ENCODE data around the gene SCAF1. TPM values are rescaled to one million over a fixed set of nuclear protein-coding genes. Genes with fewer than 3 reads are reported as not detected.

Gene SCAF1
- total RNA-seq, 1 experiment from 2014 or later: 103 TPM

DNA sequence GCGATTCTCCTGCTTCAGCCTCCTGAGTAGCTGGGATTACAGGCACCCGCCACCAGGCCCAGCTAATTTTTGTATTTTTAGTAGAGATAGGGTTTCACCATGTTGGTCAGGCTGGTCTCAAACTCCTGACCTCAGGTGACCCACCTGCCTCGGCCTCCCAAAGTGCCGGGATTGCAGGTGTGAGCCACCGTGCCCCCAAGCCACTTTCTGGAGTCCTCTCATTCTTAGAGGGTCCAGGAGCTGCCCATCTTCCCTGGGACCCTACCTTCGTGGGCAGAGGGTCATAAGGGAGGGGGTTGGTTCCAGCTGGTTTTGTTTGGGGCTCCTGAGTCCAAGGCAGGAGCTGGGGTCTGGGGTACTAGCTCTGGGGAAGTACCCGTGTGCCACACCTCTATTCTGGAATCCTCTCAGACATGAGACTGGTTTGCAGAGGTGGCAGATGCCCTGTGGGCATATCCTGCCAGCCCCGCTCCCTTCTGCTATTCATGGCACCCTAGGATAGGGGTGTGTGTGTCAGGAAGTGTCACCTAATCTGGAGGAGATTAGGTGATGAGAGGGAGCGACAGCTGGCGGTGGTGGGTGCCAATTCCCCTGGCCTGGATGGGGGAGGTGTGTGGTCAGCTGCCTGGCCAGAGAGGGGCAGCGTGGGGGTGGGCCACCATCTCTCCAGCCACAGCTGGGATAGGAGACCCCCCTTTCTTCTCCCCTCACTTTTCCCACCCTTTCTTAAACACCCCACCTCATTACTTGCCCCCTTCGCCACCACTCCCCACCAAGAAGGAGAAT is 37.2 kb downstream of the SCAF1 start:
- no peak for DNase-seq (ENCODE audit: low spot score)
- Mint-ChIP-seq H3K27me3 (ENCODE audit: low read depth) (no peaks in the 10 kb centered on the region), H3K4me3 (peak overlapping the region; percentile 88), H3K27ac (no peak overlapping the region), H3K9me3 (no peaks in the 10 kb centered on the region), H3K4me1 (peaks cover 30% of the 10 kb centered on the region), H3K36me3 (peaks cover 28% of the 10 kb centered on the region)
- TF ChIP-seq JAZF1 (CRISPR knock-in tag; IDR thresholded peaks at IDR 0.05) (no peak), ZNF396 (CRISPR knock-in tag; IDR thresholded peaks at IDR 0.05; ENCODE audit: borderline replicate concordance) (no peak), ETV6 (CRISPR knock-in tag; IDR thresholded peaks at IDR 0.05) (no peak), RORB (CRISPR knock-in tag; IDR thresholded peaks at IDR 0.05) (no peak), ESRRA (CRISPR knock-in tag; IDR thresholded peaks at IDR 0.05; ENCODE audit: borderline replicate concordance) (no peak), EMX1 (CRISPR knock-in tag; IDR thresholded peaks at IDR 0.05) (no peak), CREB1 (CRISPR knock-in tag; IDR thresholded peaks at IDR 0.05) (no peak), ZNF232 (CRISPR knock-in tag; IDR thresholded peaks at IDR 0.05) (no peak)
- TF ChIP-seq, protein P1, sequence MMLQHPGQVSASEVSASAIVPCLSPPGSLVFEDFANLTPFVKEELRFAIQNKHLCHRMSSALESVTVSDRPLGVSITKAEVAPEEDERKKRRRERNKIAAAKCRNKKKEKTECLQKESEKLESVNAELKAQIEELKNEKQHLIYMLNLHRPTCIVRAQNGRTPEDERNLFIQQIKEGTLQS (CRISPR knock-in tag; conservative IDR thresholded peaks at IDR 0.05): no peak
- TF ChIP-seq, protein P2, sequence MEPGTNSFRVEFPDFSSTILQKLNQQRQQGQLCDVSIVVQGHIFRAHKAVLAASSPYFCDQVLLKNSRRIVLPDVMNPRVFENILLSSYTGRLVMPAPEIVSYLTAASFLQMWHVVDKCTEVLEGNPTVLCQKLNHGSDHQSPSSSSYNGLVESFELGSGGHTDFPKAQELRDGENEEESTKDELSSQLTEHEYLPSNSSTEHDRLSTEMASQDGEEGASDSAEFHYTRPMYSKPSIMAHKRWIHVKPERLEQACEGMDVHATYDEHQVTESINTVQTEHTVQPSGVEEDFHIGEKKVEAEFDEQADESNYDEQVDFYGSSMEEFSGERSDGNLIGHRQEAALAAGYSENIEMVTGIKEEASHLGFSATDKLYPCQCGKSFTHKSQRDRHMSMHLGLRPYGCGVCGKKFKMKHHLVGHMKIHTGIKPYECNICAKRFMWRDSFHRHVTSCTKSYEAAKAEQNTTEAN (CRISPR knock-in tag; IDR thresholded peaks at IDR 0.05): no peak
- TF ChIP-seq, protein P3, sequence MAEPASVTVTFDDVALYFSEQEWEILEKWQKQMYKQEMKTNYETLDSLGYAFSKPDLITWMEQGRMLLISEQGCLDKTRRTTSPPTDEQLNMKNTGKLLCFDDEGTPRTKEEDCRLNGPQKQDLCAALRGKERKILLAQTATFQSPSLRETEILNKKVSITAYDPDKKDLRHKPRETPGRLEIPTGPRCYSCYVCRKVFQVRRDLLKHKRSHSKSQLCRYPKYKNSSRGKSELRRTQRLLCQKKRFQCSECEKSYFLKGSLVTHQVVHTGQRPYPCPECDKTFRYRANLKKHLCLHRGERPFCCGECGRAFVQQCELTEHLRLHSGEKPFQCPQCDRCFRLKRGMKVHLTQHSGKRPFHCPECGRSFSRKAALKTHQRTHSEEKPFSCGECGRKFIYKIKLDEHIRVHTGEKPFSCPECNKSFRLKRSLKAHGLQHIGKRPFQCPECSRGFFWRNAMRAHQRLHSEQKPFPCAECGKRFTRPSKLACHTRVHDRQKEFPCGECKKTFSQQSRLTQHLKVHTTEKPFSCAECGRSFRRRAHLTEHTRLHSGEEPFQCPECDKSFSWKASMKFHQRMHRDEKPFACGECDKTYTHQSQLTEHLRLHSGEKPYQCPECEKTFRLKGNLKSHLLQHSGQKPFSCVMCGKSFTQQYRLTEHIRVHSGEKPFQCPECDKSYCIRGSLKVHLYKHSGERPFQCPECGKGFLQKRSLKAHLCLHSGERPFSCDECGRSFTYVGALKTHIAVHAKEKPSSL (CRISPR knock-in tag; conservative IDR thresholded peaks at IDR 0.05): no peak
- TF ChIP-seq, protein P4, sequence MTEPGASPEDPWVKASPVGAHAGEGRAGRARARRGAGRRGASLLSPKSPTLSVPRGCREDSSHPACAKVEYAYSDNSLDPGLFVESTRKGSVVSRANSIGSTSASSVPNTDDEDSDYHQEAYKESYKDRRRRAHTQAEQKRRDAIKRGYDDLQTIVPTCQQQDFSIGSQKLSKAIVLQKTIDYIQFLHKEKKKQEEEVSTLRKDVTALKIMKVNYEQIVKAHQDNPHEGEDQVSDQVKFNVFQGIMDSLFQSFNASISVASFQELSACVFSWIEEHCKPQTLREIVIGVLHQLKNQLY (CRISPR knock-in tag; IDR thresholded peaks at IDR 0.05): no peak
- TF ChIP-seq, protein P5, sequence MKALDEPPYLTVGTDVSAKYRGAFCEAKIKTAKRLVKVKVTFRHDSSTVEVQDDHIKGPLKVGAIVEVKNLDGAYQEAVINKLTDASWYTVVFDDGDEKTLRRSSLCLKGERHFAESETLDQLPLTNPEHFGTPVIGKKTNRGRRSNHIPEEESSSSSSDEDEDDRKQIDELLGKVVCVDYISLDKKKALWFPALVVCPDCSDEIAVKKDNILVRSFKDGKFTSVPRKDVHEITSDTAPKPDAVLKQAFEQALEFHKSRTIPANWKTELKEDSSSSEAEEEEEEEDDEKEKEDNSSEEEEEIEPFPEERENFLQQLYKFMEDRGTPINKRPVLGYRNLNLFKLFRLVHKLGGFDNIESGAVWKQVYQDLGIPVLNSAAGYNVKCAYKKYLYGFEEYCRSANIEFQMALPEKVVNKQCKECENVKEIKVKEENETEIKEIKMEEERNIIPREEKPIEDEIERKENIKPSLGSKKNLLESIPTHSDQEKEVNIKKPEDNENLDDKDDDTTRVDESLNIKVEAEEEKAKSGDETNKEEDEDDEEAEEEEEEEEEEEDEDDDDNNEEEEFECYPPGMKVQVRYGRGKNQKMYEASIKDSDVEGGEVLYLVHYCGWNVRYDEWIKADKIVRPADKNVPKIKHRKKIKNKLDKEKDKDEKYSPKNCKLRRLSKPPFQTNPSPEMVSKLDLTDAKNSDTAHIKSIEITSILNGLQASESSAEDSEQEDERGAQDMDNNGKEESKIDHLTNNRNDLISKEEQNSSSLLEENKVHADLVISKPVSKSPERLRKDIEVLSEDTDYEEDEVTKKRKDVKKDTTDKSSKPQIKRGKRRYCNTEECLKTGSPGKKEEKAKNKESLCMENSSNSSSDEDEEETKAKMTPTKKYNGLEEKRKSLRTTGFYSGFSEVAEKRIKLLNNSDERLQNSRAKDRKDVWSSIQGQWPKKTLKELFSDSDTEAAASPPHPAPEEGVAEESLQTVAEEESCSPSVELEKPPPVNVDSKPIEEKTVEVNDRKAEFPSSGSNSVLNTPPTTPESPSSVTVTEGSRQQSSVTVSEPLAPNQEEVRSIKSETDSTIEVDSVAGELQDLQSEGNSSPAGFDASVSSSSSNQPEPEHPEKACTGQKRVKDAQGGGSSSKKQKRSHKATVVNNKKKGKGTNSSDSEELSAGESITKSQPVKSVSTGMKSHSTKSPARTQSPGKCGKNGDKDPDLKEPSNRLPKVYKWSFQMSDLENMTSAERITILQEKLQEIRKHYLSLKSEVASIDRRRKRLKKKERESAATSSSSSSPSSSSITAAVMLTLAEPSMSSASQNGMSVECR (CRISPR knock-in tag; IDR thresholded peaks at IDR 0.05; ENCODE audit: borderline replicate concordance): no peak
- TF ChIP-seq, protein P6, sequence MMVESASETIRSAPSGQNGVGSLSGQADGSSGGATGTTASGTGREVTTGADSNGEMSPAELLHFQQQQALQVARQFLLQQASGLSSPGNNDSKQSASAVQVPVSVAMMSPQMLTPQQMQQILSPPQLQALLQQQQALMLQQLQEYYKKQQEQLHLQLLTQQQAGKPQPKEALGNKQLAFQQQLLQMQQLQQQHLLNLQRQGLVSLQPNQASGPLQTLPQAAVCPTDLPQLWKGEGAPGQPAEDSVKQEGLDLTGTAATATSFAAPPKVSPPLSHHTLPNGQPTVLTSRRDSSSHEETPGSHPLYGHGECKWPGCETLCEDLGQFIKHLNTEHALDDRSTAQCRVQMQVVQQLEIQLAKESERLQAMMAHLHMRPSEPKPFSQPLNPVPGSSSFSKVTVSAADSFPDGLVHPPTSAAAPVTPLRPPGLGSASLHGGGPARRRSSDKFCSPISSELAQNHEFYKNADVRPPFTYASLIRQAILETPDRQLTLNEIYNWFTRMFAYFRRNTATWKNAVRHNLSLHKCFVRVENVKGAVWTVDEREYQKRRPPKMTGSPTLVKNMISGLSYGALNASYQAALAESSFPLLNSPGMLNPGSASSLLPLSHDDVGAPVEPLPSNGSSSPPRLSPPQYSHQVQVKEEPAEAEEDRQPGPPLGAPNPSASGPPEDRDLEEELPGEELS (CRISPR knock-in tag; IDR thresholded peaks at IDR 0.05): no peak
- TF ChIP-seq, protein P7, sequence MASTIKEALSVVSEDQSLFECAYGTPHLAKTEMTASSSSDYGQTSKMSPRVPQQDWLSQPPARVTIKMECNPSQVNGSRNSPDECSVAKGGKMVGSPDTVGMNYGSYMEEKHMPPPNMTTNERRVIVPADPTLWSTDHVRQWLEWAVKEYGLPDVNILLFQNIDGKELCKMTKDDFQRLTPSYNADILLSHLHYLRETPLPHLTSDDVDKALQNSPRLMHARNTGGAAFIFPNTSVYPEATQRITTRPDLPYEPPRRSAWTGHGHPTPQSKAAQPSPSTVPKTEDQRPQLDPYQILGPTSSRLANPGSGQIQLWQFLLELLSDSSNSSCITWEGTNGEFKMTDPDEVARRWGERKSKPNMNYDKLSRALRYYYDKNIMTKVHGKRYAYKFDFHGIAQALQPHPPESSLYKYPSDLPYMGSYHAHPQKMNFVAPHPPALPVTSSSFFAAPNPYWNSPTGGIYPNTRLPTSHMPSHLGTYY (CRISPR knock-in tag; IDR thresholded peaks at IDR 0.05): no peak
- TF ChIP-seq, protein P8, sequence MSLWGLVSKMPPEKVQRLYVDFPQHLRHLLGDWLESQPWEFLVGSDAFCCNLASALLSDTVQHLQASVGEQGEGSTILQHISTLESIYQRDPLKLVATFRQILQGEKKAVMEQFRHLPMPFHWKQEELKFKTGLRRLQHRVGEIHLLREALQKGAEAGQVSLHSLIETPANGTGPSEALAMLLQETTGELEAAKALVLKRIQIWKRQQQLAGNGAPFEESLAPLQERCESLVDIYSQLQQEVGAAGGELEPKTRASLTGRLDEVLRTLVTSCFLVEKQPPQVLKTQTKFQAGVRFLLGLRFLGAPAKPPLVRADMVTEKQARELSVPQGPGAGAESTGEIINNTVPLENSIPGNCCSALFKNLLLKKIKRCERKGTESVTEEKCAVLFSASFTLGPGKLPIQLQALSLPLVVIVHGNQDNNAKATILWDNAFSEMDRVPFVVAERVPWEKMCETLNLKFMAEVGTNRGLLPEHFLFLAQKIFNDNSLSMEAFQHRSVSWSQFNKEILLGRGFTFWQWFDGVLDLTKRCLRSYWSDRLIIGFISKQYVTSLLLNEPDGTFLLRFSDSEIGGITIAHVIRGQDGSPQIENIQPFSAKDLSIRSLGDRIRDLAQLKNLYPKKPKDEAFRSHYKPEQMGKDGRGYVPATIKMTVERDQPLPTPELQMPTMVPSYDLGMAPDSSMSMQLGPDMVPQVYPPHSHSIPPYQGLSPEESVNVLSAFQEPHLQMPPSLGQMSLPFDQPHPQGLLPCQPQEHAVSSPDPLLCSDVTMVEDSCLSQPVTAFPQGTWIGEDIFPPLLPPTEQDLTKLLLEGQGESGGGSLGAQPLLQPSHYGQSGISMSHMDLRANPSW (CRISPR knock-in tag; conservative IDR thresholded peaks at IDR 0.05; ENCODE audit: low read depth): no peak
- TF ChIP-seq, protein P9, sequence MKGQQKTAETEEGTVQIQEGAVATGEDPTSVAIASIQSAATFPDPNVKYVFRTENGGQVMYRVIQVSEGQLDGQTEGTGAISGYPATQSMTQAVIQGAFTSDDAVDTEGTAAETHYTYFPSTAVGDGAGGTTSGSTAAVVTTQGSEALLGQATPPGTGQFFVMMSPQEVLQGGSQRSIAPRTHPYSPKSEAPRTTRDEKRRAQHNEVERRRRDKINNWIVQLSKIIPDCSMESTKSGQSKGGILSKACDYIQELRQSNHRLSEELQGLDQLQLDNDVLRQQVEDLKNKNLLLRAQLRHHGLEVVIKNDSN (CRISPR knock-in tag; IDR thresholded peaks at IDR 0.05): no peak
- no peak for ATAC-seq
- POLR2A ChIA-PET: interaction anchor here (0.5 to 2.0 kb wide), 3 partner anchors 11 to 180 kb away, joined by 4 to 6 read pairs (median 6); partner anchors contain the start of genes CPT1C and RRAS
- CTCF ChIA-PET: interaction anchor here (0.6 to 10.7 kb wide), 7 partner anchors 10 to 413 kb away, joined by 3 to 108 read pairs (median 12); partner anchors contain the start of genes ADM5, BCL2L12, CPT1C and IRF3
